MM.1S (cell line): Measurements from ENCODE around the gene UGT1A7.

Experiments
- DNase-seq: peaks from one replicate; pipeline ENCODE4 v3.0.0-alpha.2; 2015
- H2AFZ ChIP-seq: fragments of 300-600 bp; sonication (generic); 2 replicates; pipeline ENCODE4 v1.6.0; 2016; ENCODE audit warnings: antibody characterized with exemption, low read length
- H3F3A ChIP-seq: fragments of 300-600 bp; sonication (generic); 2 replicates; pipeline ENCODE4 v1.6.1; 2016; ENCODE audit warnings: mild to moderate bottlenecking, antibody characterized with exemption, low read length, moderate library complexity, mixed read lengths; ENCODE audit not compliant: insufficient read depth
- H3K27ac ChIP-seq: fragments of 300-600 bp; sonication (generic); 2 replicates; pipeline ENCODE4 v1.5.1; 2016; ENCODE audit warnings: mild to moderate bottlenecking, low read length
- H3K27me3 ChIP-seq: fragments of 300-600 bp; sonication (generic); replicated peaks from 2 replicates; pipeline ENCODE4 v1.6.0; 2016; ENCODE audit warnings: low read length; ENCODE audit not compliant: insufficient read depth
- H3K36me3 ChIP-seq: fragments of 300-600 bp; sonication (generic); replicated peaks from 2 replicates; pipeline ENCODE4 v1.6.1; 2016; ENCODE audit warnings: mild to moderate bottlenecking, low read length, mixed read lengths; ENCODE audit not compliant: insufficient read depth
- H3K4me1 ChIP-seq: fragments of 300-600 bp; sonication (generic); 2 replicates; pipeline ENCODE4 v1.6.1; 2016; ENCODE audit warnings: low read length, mixed read lengths
- H3K4me2 ChIP-seq: fragments of 300-600 bp; sonication (generic); 2 replicates; pipeline ENCODE4 v1.6.0; 2016; ENCODE audit warnings: low read depth, low read length
- H3K4me3 ChIP-seq: fragments of 300-600 bp; sonication (generic); 2 replicates; pipeline ENCODE4 v1.5.1; 2016; ENCODE audit warnings: low read length, mixed read lengths
- H3K79me2 ChIP-seq: fragments of 300-600 bp; sonication (generic); 2 replicates; pipeline ENCODE4 v1.6.1; 2016; ENCODE audit warnings: mixed run types, low read length, mixed read lengths
- H3K9ac ChIP-seq: fragments of 300-600 bp; sonication (generic); 2 replicates; pipeline ENCODE4 v1.6.1; 2016; ENCODE audit warnings: low read length, mixed read lengths
- H3K9me2 ChIP-seq: fragments of 300-600 bp; sonication (generic); replicated peaks from 2 replicates; pipeline ENCODE4 v1.6.1; 2016; ENCODE audit warnings: mild to moderate bottlenecking, low read length, mixed read lengths; ENCODE audit not compliant: insufficient read depth
- H3K9me3 ChIP-seq: fragments of 300-600 bp; sonication (generic); replicated peaks from 2 replicates; pipeline ENCODE4 v1.6.1; 2016; ENCODE audit warnings: mild to moderate bottlenecking, low read length, mixed read lengths; ENCODE audit not compliant: insufficient read depth
- H4K20me1 ChIP-seq: fragments of 300-600 bp; sonication (generic); 2 replicates; pipeline ENCODE4 v1.6.1; 2016; ENCODE audit warnings: mild to moderate bottlenecking, low read length, moderate library complexity, mixed read lengths; ENCODE audit not compliant: insufficient read depth
- EZH2 ChIP-seq: fragments of 300-600 bp; sonication (generic); optimal IDR thresholded peaks from 2 replicates; pipeline ENCODE3; 2017; ENCODE audit warnings: low read depth, mild to moderate bottlenecking, antibody characterized with exemption, low read length, mixed read lengths
- EZH2phosphoT487 ChIP-seq: fragments of 300-600 bp; sonication (generic); IDR thresholded peaks from 2 replicates; pipeline ENCODE4 v1.6.1; 2018; ENCODE audit warnings: antibody characterized with exemption, low read length
- TF ChIP-seq, protein P1 (sequence below): fragments of 300-600 bp; sonication (generic); IDR thresholded peaks from 2 replicates; pipeline ENCODE4 v1.5.1; 2016; ENCODE audit warnings: antibody characterized with exemption, low read length, mixed read lengths

UGT1A7 gene

DNA sequence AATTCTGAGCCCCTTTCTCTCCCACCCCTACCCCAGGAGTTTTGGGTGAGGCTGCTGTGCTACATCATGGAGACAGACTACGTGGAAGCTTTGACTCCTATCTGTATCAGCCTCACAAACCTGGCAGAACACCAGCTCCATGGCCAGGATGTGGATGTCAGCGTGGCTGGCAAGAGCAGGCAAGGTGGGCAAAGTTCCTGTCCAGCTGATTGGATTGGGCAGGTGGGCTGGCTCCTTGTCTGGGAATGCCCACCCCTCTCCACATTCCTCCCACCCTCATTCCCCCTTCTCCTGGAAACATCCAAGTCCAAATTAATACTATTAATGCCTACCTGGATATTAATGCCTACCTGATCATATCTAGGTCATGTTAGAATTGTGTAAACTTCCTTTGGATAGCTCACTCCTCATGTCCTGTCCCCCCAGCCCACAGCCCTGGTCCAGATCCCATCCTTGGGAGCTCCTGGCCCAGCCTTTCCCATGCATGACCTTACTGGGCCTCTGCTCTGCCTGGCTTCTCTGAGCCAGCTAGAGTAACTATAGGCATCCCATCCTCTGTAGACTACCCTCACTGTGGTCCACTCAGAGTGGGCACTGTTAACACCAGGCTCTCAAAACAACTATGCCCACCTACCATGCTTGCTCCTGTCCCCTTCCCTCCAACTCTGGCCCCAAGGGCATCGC, 120.6 kb downstream of the UGT1A7 start:
- no peaks in the 10 kb centered on the region for H4K20me1 ChIP-seq
- no peak overlapping the region for H2AFZ ChIP-seq
- peaks cover 11% of the 10 kb centered on the region for H3K4me1 ChIP-seq
- no peak overlapping the region for H3K4me2 ChIP-seq
- H3F3A ChIP-seq, result no peaks in the 10 kb centered on the region
- H3K79me2 ChIP-seq, result no peaks in the 10 kb centered on the region
- H3K27me3 ChIP-seq, result no peaks in the 10 kb centered on the region
- TF ChIP-seq, protein P1, sequence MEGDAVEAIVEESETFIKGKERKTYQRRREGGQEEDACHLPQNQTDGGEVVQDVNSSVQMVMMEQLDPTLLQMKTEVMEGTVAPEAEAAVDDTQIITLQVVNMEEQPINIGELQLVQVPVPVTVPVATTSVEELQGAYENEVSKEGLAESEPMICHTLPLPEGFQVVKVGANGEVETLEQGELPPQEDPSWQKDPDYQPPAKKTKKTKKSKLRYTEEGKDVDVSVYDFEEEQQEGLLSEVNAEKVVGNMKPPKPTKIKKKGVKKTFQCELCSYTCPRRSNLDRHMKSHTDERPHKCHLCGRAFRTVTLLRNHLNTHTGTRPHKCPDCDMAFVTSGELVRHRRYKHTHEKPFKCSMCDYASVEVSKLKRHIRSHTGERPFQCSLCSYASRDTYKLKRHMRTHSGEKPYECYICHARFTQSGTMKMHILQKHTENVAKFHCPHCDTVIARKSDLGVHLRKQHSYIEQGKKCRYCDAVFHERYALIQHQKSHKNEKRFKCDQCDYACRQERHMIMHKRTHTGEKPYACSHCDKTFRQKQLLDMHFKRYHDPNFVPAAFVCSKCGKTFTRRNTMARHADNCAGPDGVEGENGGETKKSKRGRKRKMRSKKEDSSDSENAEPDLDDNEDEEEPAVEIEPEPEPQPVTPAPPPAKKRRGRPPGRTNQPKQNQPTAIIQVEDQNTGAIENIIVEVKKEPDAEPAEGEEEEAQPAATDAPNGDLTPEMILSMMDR, result no peak
- H3K9me3 ChIP-seq, result no peaks in the 10 kb centered on the region
- no peak overlapping the region for H3K4me3 ChIP-seq
- no peaks in the 10 kb centered on the region for H3K36me3 ChIP-seq
- no peak overlapping the region for H3K27ac ChIP-seq
- no peaks in the 10 kb centered on the region for H3K9me2 ChIP-seq
- no peak overlapping the region for H3K9ac ChIP-seq
- DNase-seq, result no peak

DNA sequence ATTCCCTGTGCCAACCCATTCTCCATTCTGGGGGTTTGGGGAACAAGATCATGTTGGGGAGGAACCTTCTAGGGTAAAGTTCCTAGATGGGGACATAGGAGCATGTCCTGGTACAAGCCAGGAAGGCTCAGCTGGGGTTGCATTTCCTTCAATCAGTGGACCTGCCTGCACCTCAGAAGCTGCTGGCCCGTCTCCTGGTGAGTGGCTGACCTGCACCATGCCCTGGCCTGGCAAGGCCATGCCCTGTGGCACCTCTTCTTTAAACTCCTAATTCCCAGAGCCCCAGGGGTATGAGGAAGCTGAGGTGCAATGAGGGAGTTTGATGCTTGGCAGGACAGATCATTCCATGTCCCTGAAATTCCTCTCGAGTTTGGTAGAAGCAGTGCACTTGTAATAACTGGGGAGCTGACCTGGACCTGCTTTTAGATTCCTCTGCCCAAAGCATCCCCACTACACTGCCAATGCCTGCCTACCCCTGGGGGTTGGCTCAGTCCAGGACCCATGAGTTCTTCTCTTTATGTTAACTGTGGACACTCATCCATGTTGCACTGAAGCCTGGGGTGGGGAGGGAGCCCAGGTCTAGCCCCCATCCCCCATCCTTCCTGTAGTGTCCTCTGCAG, 121.7 kb downstream of the UGT1A7 start:
- no peaks in the 10 kb centered on the region for H3K79me2 ChIP-seq
- no peak overlapping the region for H3K4me2 ChIP-seq
- TF ChIP-seq, protein P1, result no peak
- no peak for TF ChIP-seq EZH2phosphoT487
- no peak for TF ChIP-seq EZH2
- no peaks in the 10 kb centered on the region for H3K36me3 ChIP-seq
- H3K9me2 ChIP-seq, result no peaks in the 10 kb centered on the region
- H3F3A ChIP-seq, result no peaks in the 10 kb centered on the region
- no peaks in the 10 kb centered on the region for H3K9me3 ChIP-seq
- no peak overlapping the region for H3K9ac ChIP-seq
- no peak overlapping the region for H3K27ac ChIP-seq
- H2AFZ ChIP-seq, result no peak overlapping the region
- no peaks in the 10 kb centered on the region for H4K20me1 ChIP-seq
- H3K4me1 ChIP-seq, result peaks cover 11% of the 10 kb centered on the region
- H3K27me3 ChIP-seq, result no peaks in the 10 kb centered on the region
- DNase-seq, result no peak
- no peak overlapping the region for H3K4me3 ChIP-seq

DNA sequence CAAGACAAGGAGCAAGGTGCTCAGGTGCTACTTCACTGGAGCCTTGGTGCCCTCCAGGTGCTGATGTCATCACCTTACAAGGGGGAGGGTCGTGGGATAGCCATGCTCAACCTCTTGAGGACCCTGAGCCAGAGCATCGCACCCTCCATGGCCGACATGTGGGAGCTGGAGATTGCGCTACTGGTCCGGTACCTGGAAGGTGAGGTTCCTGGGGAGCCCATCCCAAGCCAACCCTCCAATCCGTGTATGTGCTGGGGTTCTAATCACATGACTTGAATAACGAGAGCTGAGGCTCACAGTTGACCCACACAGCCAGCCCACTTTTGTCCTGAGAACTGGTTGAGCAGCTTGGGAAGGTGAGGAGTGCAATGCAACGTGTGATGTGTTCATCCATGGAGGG, 122.3 kb downstream of the UGT1A7 start:
- H3K4me2 ChIP-seq, result no peak overlapping the region
- no peaks in the 10 kb centered on the region for H3K9me3 ChIP-seq
- no peaks in the 10 kb centered on the region for H3F3A ChIP-seq
- H3K36me3 ChIP-seq, result no peaks in the 10 kb centered on the region
- no peak overlapping the region for H3K4me3 ChIP-seq
- no peaks in the 10 kb centered on the region for H3K27me3 ChIP-seq
- H3K4me1 ChIP-seq, result peaks cover 11% of the 10 kb centered on the region
- H3K9me2 ChIP-seq, result no peaks in the 10 kb centered on the region
- H3K79me2 ChIP-seq, result no peaks in the 10 kb centered on the region
- no peak overlapping the region for H3K9ac ChIP-seq
- H3K27ac ChIP-seq, result no peak overlapping the region
- H2AFZ ChIP-seq, result no peak overlapping the region
- no peak for DNase-seq
- TF ChIP-seq, protein P1, result no peak
- TF ChIP-seq EZH2, result no peak
- TF ChIP-seq EZH2phosphoT487, result no peak
- no peaks in the 10 kb centered on the region for H4K20me1 ChIP-seq
